Nephron progenitor cell (in vitro differentiated cells): ENCODE measurements around the gene OLA1.

Experiments
- DNase-seq: peaks from one replicate; pipeline ENCODE4 v3.0.0; 2021
- H3K27ac Mint-ChIP-seq: 2 replicates; pipeline ENCODE4 v1.8.0; 2021; ENCODE audit warnings: mild to moderate bottlenecking, moderate library complexity, mixed read lengths
- H3K27me3 Mint-ChIP-seq: 2 replicates; pipeline ENCODE4 v1.8.0; 2021; ENCODE audit warnings: mild to moderate bottlenecking, low read depth, mixed read lengths; ENCODE audit not compliant: poor library complexity
- H3K36me3 Mint-ChIP-seq: 2 replicates; pipeline ENCODE4 v1.8.0; 2021; ENCODE audit warnings: low read depth, mixed read lengths
- H3K4me1 Mint-ChIP-seq: 2 replicates; pipeline ENCODE4 v1.8.0; 2021; ENCODE audit warnings: mixed read lengths
- H3K4me3 Mint-ChIP-seq: 2 replicates; pipeline ENCODE4 v1.8.0; 2021; ENCODE audit warnings: mild to moderate bottlenecking, moderate library complexity, mixed read lengths
- H3K9me3 Mint-ChIP-seq: 2 replicates; pipeline ENCODE4 v1.8.0; 2021; ENCODE audit warnings: mild to moderate bottlenecking, moderate library complexity, mixed read lengths
- CTCF ChIP-seq: fragments of 200-600 bp; sonication (generic); IDR thresholded peaks from 2 replicates; pipeline ENCODE4 v1.5.0; 2021; ENCODE audit warnings: antibody characterized with exemption

The OLA1 gene

DNA sequence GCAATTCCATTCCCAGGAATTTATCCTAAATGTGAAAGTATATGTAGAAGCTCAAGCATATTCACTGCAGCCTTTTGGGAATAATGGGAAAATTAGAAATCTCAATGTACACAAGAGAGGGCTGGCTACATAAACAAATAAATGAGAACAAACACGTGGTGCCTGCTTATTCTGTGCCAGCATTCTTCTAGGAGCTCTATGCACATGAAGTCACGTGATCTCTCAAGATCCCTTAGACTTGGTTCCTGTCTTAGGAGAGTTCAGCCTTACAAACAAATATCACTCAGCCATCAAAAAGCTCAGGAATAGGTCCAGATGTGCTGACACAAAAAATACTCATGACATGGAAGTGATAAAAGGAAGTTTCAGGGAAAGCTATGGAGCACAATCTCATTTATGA lies 190.3 kb downstream of the OLA1 start:
- no peak for DNase-seq
- Mint-ChIP-seq H3K9me3 (peaks cover 34% of the 10 kb centered on the region), H3K27me3 (no peaks in the 10 kb centered on the region), H3K36me3 (peaks cover 8% of the 10 kb centered on the region), H3K4me1 (peaks cover 30% of the 10 kb centered on the region), H3K27ac (no peak overlapping the region), H3K4me3 (no peak overlapping the region)
- no peak for TF ChIP-seq CTCF

GRCh38 chr2:174054926-174055325 lies 193.4 kb downstream of the OLA1 start:
- no peaks in the 10 kb centered on the region for H3K27me3 Mint-ChIP-seq

DNA sequence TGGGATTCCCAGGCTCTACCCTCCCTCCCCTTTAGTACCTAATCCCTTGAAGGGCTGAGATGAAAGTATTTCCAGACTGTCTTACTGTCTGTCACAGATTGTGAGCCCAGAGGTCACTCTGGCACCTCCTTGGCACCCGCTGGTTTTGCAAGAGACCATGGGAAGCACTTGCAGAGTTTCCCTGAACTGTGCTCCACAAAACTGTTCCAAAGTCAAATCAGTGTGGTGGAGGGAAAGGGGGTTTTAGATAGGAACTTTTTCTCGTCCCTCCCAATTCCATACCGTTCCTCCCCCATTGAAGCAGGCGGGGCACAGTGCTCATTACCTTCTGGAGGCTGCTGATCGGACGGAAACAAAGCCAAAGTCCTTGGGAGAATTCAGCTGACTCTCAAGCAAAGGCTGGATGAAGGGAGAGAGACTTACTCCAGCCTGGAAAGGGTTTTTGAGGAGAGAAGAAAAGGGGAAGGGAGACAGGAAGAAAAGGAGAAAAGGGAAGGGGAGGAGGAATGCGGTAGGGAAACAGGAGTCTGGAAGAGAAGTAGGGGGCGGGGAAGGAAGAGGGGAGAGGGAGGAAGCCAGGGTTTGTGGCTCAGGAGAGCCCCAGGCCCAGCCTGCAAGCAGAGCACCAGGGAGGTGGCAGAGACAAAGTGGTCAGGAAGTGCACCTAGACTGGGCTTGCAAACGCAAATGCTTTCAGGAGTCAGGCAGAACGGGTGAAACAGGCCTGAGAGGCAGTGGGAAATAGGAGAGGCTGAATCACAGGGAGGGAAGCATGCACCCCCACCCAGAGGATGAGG lies 194.8 kb downstream of the OLA1 start:
- H3K9me3 Mint-ChIP-seq, result peaks cover 21% of the 10 kb centered on the region
- peak overlapping the region; percentile 72 for H3K27ac Mint-ChIP-seq
- TF ChIP-seq CTCF, result no peak
- peak; percentile 15 for DNase-seq
- peaks cover 2% of the 10 kb centered on the region for H3K27me3 Mint-ChIP-seq
- H3K36me3 Mint-ChIP-seq, result no peaks in the 10 kb centered on the region
- peak overlapping the region; percentile 66 for H3K4me3 Mint-ChIP-seq
- peaks cover 42% of the 10 kb centered on the region for H3K4me1 Mint-ChIP-seq

More at GRCh38 chr2:174054926-174055325, 193.4 kb downstream of the OLA1 start:
- H3K4me3 Mint-ChIP-seq, result no peak overlapping the region
- no peak for DNase-seq
- H3K4me1 Mint-ChIP-seq, result peaks cover 36% of the 10 kb centered on the region
- H3K36me3 Mint-ChIP-seq, result peaks cover 8% of the 10 kb centered on the region
- H3K27ac Mint-ChIP-seq, result no peak overlapping the region
- TF ChIP-seq CTCF, result no peak
- peaks cover 34% of the 10 kb centered on the region for H3K9me3 Mint-ChIP-seq

GRCh38 chr2:174052584-174052976 lies 195.8 kb downstream of the OLA1 start:
- peak overlapping the region; percentile 22 for H3K27ac Mint-ChIP-seq
- H3K36me3 Mint-ChIP-seq, result no peaks in the 10 kb centered on the region
- H3K9me3 Mint-ChIP-seq, result peaks cover 13% of the 10 kb centered on the region
- H3K4me1 Mint-ChIP-seq, result peaks cover 42% of the 10 kb centered on the region
- no peak for DNase-seq
- H3K27me3 Mint-ChIP-seq, result peaks cover 2% of the 10 kb centered on the region
- TF ChIP-seq CTCF, result no peak
- peak overlapping the region; percentile 66 for H3K4me3 Mint-ChIP-seq

DNA sequence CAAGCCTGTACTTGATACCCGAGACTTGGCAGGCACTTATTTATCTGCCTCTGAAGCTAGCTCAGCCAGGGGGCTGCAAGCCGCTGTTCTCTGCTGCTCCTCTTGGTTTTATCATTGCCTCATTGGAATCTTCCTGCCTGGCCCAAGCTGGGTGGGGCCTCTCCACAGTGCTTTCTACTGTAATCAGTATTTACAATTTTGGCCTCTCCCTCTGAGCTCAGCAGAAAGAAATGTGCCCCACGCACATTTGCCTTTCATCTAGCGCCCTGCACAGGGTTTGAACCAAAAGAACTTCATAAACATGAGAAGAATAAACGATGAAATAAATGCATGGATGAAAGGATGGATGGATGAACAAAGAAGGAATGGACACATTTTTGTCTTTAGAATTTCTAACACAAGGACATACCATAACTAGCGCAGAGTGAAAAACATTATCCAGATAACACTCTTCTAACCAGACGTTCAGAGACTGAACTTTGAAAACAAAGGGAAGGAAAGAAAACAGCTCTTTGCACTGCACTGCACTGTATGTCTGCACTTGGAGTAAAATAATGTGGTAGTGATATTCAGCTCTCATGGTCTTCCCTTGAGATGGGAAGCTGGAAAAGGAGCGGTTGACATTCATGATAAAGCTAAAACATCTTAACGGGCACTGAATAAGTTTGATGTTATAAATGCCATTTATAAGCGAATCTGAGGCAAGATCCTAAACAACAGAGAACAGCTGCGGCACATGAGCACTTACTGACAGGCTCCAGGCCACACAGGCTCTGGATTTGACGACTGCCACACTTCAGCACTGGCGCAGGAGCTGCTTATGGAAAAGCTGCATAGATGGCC lies 196.4 kb downstream of the OLA1 start:
- TF ChIP-seq CTCF, result no peak
- Mint-ChIP-seq H3K27ac (peak overlapping the region; percentile 86), H3K27me3 (peaks cover 2% of the 10 kb centered on the region), H3K36me3 (no peaks in the 10 kb centered on the region), H3K9me3 (peaks cover 7% of the 10 kb centered on the region), H3K4me3 (peak overlapping the region; percentile 66), H3K4me1 (peaks cover 42% of the 10 kb centered on the region)
- DNase-seq, result peak; percentile 27
